Astrocyte (in vitro differentiated cells and primary cell): ENCODE results near the gene MIA2.

Source experiments
- CTCF ChIP-seq: IDR thresholded peaks from 2 replicates; pipeline ENCODE4 v1.5.1; 2011; ENCODE audit warnings: low read depth, mild to moderate bottlenecking, inconsistent platforms, low read length, moderate library complexity; ENCODE audit not compliant: insufficient read depth
- EZH2 ChIP-seq: IDR thresholded peaks from 2 replicates; pipeline ENCODE4 v1.6.1; 2012; ENCODE audit warnings: mild to moderate bottlenecking, low read length, inconsistent platforms; ENCODE audit not compliant: insufficient read depth

GRCh38 chr14:39243831-39244230, 10.1 kb downstream of the MIA2 start:
- TF ChIP-seq CTCF, result no peak
- TF ChIP-seq EZH2, result no peak
